AG20443 (cell line): ENCODE measurements around the gene FHIT.
"Not testable (repeated sequence)": the region's sequence is repeated elsewhere in the genome, so short reads cannot be mapped to it uniquely, and the experiment has no call there.

Experiments used
- DNase-seq: peaks from one replicate; pipeline ENCODE4 v3.0.0; 2012; ENCODE audit warnings: low spot score, mixed read lengths

Gene FHIT

GRCh38 chr3:60919296-60919695, 332.0 kb downstream of the FHIT start:
- DNase-seq: no peak

GRCh38 chr3:60917141-60917540, 334.1 kb downstream of the FHIT start:
- no peak for DNase-seq

- no peak for DNase-seq
Observed at GRCh38 chr3:60916546-60916945, 334.7 kb downstream of the FHIT start.

GRCh38 chr3:60913474-60913873, 337.8 kb downstream of the FHIT start:
- no peak for DNase-seq

GRCh38 chr3:60912876-60913275, 338.4 kb downstream of the FHIT start:
- DNase-seq: no peak

- DNase-seq: no peak
Observed at GRCh38 chr3:60912142-60912541, 339.1 kb downstream of the FHIT start.

- no peak for DNase-seq
Observed at GRCh38 chr3:60909526-60909925, 341.7 kb downstream of the FHIT start.

GRCh38 chr3:60906283-60906682, 345.0 kb downstream of the FHIT start:
- DNase-seq: no peak

GRCh38 chr3:60898321-60898720, 352.9 kb downstream of the FHIT start:
- DNase-seq: no peak

GRCh38 chr3:60893946-60894345, 357.3 kb downstream of the FHIT start:
- no peak for DNase-seq

GRCh38 chr3:60890226-60890625, 361.0 kb downstream of the FHIT start:
- no peak for DNase-seq

GRCh38 chr3:60888952-60889351, 362.3 kb downstream of the FHIT start:
- not testable (repeated sequence) for DNase-seq

- DNase-seq: no peak
Observed at GRCh38 chr3:60887574-60887973, 363.7 kb downstream of the FHIT start.

- no peak for DNase-seq
Observed at GRCh38 chr3:60886518-60886917, 364.7 kb downstream of the FHIT start.

GRCh38 chr3:60884005-60884404, 367.2 kb downstream of the FHIT start:
- DNase-seq: no peak

- no peak for DNase-seq
Observed at GRCh38 chr3:60877188-60877587, 374.1 kb downstream of the FHIT start.

- no peak for DNase-seq
Observed at GRCh38 chr3:60870396-60870795, 380.9 kb downstream of the FHIT start.

GRCh38 chr3:60867200-60867599, 384.1 kb downstream of the FHIT start:
- DNase-seq: no peak

GRCh38 chr3:60856257-60857046, 394.8 kb downstream of the FHIT start:
- no peak for DNase-seq

GRCh38 chr3:60855250-60855649, 396.0 kb downstream of the FHIT start:
- no peak for DNase-seq

- DNase-seq: no peak
Observed at GRCh38 chr3:60854791-60855190, 396.5 kb downstream of the FHIT start.

GRCh38 chr3:60847791-60848190, 403.5 kb downstream of the FHIT start:
- DNase-seq: no peak

- no peak for DNase-seq
Observed at GRCh38 chr3:60844256-60844655, 407.0 kb downstream of the FHIT start.

GRCh38 chr3:60841355-60841754, 409.9 kb downstream of the FHIT start:
- peak; percentile 9 for DNase-seq
